Measurements from ENCODE around the gene CDKAL1. TPM values are rescaled to one million over a fixed set of nuclear protein-coding genes. Genes with fewer than 3 reads are reported as not detected.
"Not testable (repeated sequence)": the region's sequence is repeated elsewhere in the genome, so short reads cannot be mapped to it uniquely, and the experiment has no call there.

CDKAL1 gene
- polyA plus RNA-seq, 1 donor from 2014 or later, result 29.2 TPM

DNA sequence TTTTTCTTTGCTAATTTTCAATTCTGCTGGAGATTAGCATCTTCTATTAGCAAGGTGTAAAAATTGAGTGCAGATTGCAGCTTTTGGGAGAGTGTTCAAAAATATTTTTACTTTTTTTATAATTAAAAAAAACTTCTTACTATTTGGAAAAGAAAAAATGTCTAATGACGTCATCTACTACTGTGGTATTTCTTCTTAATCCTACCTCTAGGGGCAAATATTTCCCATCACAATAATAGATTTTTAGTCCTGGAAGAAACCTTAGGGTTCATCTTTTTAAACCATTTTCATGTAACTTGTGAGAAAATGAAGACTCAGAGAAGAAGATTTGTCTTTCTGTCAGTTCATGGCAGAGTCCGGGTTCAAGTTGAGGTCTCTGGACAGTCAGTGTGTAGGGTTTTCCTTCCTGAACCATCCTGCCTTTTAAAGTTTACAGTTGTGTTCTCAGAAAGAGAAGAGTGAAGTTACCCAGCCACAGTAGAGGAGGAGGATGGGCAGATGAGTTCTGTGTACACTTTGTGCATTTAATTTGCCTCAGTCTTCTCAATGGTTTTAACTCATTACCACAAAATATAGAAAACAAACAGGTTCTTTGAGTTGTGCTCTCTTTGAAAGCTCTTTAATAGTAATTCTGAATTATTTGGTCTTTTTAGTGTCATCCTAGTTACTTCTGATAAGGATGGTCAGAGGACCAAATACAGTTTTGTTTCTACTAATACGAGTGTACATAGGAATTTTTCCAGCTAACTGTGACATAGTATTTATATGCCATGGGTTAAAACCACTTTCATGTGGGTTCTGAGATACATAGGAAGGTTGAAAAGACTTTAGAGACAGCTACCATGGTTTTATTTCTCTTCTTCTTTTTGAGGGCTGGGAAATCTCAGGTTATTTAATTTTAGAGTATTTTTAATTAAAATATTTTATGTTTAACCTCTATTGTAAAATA is 184.7 kb downstream of the CDKAL1 start:
- no peak overlapping the region for H3K27ac Mint-ChIP-seq
- no peaks in the 10 kb centered on the region for H3K27me3 Mint-ChIP-seq
- peaks cover 15% of the 10 kb centered on the region for H3K36me3 Mint-ChIP-seq
- no peak overlapping the region for H3K4me3 Mint-ChIP-seq
- H3K4me1 Mint-ChIP-seq, result peaks cover 11 to 16% (median 12%) of the 10 kb centered on the region in 3 donors
- H3K9me3 Mint-ChIP-seq, result peaks cover 0 to 1% (median 0%) of the 10 kb centered on the region in 3 donors

DNA sequence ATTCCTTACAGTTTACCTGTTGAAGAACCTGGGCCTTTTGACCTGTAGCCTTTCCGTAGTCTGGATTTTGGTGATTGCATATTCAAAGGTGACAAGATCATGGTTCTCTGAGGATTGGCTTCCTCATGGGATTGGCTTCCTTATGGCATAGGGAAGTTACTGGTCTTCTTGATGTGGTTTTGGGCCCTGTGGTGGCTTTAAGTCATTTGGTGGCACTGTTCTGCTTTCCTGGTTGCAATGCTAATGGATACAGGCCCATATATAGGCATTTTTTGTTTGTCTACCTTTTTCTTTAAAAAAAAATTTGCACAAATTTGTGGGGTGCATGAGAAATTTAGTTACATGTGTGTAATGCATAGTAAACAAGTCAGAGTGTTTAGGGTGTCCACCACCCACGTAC is 185.7 kb downstream of the CDKAL1 start:
- peaks cover 0 to 1% (median 0%) of the 10 kb centered on the region in 3 donors for H3K9me3 Mint-ChIP-seq
- H3K4me3 Mint-ChIP-seq, result no peak overlapping the region
- peaks cover 11 to 16% (median 14%) of the 10 kb centered on the region in 3 donors for H3K4me1 Mint-ChIP-seq
- H3K27me3 Mint-ChIP-seq, result no peaks in the 10 kb centered on the region
- peaks cover 15% of the 10 kb centered on the region for H3K36me3 Mint-ChIP-seq
- H3K27ac Mint-ChIP-seq, result no peak overlapping the region

DNA sequence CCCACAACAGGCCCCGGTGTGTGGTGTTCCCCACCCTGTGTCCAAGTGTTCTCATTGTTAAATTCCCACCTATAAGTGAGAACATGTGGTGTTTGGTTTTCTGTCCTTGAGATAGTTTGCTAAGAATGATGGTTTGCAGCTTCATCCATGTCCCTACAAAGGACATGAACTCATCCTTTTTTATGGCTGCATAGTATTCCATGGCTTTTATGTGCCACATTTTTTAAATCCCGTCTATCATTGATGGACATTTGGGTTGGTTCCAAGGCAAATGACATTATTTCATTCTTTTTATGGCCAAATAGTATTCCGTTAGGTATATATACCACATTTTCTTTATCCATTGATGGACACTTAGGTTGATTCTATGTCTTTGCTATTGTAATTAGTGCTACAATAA is 186.9 kb downstream of the CDKAL1 start:
- Mint-ChIP-seq H3K4me1 (peaks cover 11 to 21% (median 19%) of the 10 kb centered on the region in 3 donors), H3K36me3 (peaks cover 15% of the 10 kb centered on the region)
- H3K27ac Mint-ChIP-seq, H3K9me3 Mint-ChIP-seq, H3K27me3 Mint-ChIP-seq, H3K4me3 Mint-ChIP-seq: not testable (repeated sequence)

DNA sequence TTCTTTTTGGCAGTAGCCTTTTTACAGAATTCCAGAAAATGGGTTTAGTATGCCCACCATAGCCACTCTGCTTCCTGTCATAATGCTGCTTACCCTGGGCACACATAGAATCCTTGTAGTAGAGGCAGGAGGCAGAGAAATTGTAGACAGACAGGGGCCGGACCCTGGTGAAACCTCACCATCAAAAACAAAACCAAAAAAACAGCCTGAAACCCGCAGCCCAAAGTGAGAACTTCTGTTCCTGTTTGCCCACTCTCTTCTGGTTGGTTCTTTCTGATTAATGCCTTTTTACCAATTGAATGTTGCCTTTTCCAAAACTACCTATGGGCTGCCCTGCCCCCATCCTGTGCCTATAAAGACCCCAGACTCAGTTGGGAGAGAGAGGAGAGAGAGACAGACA is 188.2 kb downstream of the CDKAL1 start:
- peaks cover 18 to 24% (median 21%) of the 10 kb centered on the region in 3 donors for H3K4me1 Mint-ChIP-seq
- H3K27ac Mint-ChIP-seq, result no peak overlapping the region
- no peaks in the 10 kb centered on the region for H3K27me3 Mint-ChIP-seq
- peaks cover 0 to 1% (median 0%) of the 10 kb centered on the region in 3 donors for H3K9me3 Mint-ChIP-seq
- no peak overlapping the region for H3K4me3 Mint-ChIP-seq
- peaks cover 21% of the 10 kb centered on the region for H3K36me3 Mint-ChIP-seq

DNA sequence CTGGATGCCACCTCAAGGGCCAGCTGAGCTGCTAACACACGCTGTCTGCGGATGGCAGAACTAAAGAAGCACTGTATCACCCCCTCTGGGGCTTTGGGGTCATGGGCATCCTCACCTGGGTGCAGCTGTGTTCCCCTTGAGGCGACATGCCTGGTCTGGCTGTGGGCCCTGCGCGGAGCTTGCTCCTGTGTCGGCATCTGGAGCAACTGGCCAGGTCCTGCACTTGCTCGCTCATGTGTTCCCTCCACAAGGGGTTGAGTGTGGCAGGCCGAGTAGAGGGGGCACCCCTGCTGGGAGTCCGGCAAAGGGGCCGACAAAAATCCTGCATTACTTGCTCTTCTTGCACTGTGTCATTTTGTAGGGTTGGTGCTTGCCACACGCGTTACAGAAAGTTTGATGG is 189.0 kb downstream of the CDKAL1 start:
- no peak overlapping the region for H3K4me3 Mint-ChIP-seq
- H3K27me3 Mint-ChIP-seq, result no peaks in the 10 kb centered on the region
- peaks cover 0 to 1% (median 0%) of the 10 kb centered on the region in 3 donors for H3K9me3 Mint-ChIP-seq
- peak overlapping the region in 1 of 3 donors; percentile 39 for H3K27ac Mint-ChIP-seq
- H3K4me1 Mint-ChIP-seq, result peaks cover 14 to 25% (median 17%) of the 10 kb centered on the region in 3 donors
- peaks cover 21% of the 10 kb centered on the region for H3K36me3 Mint-ChIP-seq

DNA sequence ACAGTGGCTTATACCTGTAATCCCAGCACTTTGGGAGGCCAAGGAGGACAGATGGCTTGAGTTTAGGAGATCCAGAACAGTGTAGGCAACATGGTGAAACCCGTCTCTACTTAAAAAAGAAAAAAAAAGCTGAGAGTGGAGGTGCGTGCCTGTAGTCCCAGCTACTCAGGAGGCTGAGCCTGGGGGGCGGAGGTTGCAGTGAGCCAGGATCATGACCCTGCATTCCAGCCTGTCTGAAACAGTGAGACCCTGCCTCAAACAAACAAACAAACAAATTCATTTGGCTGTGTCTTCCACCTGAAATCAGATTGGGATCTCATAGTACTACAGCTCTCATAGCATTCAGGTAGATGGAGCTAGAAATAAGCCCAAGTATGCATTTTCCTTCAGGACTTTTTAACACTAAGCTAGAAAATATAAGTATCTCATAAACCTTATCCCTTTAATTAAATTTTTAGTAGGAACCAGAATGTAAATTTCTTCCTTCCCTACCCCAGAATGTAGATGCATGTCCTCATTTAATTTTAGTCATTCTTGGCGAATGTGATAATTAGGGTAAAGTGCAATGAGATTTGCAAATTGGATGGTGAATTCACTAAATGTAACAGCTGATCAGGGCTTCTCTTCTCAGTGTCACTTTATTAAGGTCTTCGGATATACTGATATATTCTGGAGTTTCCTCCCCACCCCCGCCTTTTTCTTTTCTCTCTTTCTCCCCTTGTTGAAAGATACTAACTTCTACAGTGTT is 190.4 kb downstream of the CDKAL1 start:
- H3K4me1 Mint-ChIP-seq, result peaks cover 12 to 24% (median 15%) of the 10 kb centered on the region in 3 donors
- no peak overlapping the region for H3K27ac Mint-ChIP-seq
- H3K36me3 Mint-ChIP-seq, result peaks cover 21% of the 10 kb centered on the region
- H3K9me3 Mint-ChIP-seq, result peaks cover 0 to 1% (median 0%) of the 10 kb centered on the region in 3 donors
- H3K4me3 Mint-ChIP-seq, result no peak overlapping the region
- H3K27me3 Mint-ChIP-seq, result no peaks in the 10 kb centered on the region

DNA sequence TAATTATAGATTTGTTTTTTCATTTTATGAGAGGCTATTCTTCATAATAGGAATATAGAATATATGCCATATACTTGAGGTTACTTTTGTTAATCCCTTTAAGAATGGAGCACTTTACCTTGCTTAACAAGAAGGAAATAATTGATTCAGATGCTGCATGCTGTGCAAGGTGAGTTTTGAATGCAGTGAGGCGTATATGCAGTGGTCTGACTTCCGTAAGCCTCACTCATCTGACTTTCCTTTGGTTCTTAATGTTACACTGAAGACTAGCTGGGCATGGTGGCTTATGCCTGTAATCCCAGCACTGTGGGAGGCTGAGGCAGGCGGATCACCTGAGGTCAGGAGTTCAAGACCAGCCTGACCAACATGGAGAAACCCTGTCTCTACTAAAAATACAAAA is 191.0 kb downstream of the CDKAL1 start:
- H3K36me3 Mint-ChIP-seq, result peaks cover 21% of the 10 kb centered on the region
- not testable (repeated sequence) for H3K27me3 Mint-ChIP-seq, H3K27ac Mint-ChIP-seq

DNA sequence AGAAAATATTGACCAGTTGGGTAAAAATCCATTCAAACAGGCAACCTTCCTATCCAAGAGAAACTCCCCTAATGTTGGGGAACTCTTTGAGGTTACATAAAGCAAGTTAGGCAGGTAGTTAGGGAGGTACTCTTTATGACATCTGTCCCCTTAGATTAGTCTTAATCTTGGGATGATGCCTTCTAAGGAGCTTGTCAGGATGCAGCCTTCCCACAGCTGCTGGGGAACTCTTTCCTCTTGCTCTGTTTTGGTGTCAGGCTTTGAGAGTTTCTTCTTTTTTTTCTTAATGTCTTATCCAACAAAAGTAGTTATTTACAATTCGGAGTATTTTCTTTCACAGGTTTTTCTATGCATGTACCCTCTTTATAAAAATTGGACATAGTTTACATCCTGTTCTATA is 194.8 kb downstream of the CDKAL1 start:
- Mint-ChIP-seq H3K4me1 (peaks cover 7 to 13% (median 8%) of the 10 kb centered on the region in 3 donors), H3K27ac (no peak overlapping the region), H3K9me3 (peaks cover 0 to 2% (median 0%) of the 10 kb centered on the region in 3 donors), H3K4me3 (no peak overlapping the region), H3K36me3 (peaks cover 11% of the 10 kb centered on the region), H3K27me3 (no peaks in the 10 kb centered on the region)

More for the DNA sequence above, 191.0 kb downstream of the CDKAL1 start:
- H3K9me3 Mint-ChIP-seq, H3K4me3 Mint-ChIP-seq: not testable (repeated sequence)
- peaks cover 11 to 18% (median 14%) of the 10 kb centered on the region in 3 donors for H3K4me1 Mint-ChIP-seq

DNA sequence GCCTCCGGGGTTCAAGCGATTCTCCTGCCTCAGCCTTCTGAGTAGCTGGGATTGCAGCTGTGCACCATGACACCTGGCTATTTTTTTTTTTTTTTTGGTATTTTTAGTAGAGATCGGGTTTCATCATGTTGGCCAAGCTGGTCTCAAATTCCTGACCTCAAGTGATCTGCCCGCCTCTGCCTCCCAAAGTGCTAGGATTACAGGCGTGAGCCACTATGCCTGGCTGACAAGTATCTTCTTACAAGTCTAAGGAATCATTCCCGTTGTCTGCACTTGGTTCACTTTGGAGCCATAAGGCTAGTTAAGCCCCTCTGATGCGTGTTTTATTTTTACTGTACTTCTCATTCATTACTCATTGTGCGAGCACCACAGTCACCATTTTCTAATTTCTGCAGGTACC is 198.1 kb downstream of the CDKAL1 start:
- H3K27ac Mint-ChIP-seq, H3K27me3 Mint-ChIP-seq, H3K4me1 Mint-ChIP-seq, H3K9me3 Mint-ChIP-seq, H3K4me3 Mint-ChIP-seq, H3K36me3 Mint-ChIP-seq: not testable (repeated sequence)

DNA sequence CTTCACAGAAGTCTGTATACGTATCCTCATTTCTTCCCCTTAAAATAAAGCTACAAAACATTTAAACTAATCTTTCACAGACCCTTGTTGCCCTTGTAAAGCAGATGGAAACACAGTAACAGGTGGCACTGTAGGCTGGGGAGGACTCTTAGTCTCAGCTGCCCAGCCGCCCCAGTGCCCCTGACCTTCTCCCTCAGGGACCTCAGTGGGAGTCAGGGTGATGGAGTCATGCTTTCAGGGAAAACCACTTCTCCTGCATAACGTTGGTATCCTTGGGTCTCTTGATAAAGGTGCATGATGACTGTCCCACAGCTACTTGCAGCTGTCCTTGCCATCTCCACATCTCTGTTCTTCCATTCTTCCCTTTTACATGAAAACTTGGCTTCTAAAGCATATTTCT is 198.6 kb downstream of the CDKAL1 start:
- Mint-ChIP-seq H3K27ac (no peak overlapping the region), H3K27me3 (no peaks in the 10 kb centered on the region), H3K4me1 (peaks cover 0 to 7% (median 0%) of the 10 kb centered on the region in 3 donors), H3K9me3 (peaks cover 0 to 2% (median 0%) of the 10 kb centered on the region in 3 donors), H3K36me3 (peaks cover 9% of the 10 kb centered on the region), H3K4me3 (no peak overlapping the region)

DNA sequence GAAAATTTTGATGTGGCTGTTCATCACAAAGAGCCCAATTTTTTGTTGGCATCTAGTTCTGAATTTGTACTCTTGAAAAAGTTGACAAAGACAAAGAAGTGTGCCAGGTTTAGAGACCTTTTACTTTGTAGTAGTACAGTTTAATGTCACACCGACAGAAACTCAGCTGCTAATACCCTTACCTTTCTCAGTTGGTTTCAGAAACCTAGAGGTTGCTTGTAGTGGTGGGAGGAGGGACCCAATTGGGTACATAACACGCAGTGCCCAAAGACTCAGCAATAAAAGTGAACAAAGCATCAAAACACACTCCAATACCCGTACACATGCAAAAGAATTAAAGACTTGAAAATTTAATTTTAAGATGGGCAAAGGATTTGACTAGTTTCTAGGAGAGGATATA is 203.7 kb downstream of the CDKAL1 start:
- H3K27me3 Mint-ChIP-seq, result no peaks in the 10 kb centered on the region
- no peak overlapping the region for H3K4me3 Mint-ChIP-seq
- peaks cover 0 to 3% (median 0%) of the 10 kb centered on the region in 3 donors for H3K4me1 Mint-ChIP-seq
- H3K27ac Mint-ChIP-seq, result no peak overlapping the region
- H3K9me3 Mint-ChIP-seq, result peaks cover 0 to 5% (median 2%) of the 10 kb centered on the region in 3 donors
- peaks cover 32% of the 10 kb centered on the region for H3K36me3 Mint-ChIP-seq

DNA sequence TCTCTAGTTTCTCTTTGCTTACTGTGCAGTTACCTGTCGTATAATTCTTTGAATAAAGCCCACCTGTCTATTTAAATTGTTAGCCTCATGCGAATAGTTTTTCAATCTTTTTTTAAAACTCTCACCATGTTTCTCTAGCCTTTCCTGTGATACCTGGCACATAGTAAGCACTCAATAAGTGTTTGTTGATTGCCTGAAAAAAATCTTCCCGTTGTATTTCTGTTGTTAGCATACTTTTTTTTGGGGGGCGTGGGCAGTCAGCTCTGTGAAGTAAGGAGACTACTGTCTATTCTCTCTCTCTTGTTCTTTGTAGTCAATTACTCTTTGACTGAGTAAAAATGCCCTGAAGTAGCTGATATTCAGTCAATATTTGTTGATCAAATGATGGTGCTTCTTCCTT is 205.8 kb downstream of the CDKAL1 start:
- peaks cover 0 to 5% (median 2%) of the 10 kb centered on the region in 3 donors for H3K9me3 Mint-ChIP-seq
- no peak overlapping the region for H3K4me3 Mint-ChIP-seq
- H3K27ac Mint-ChIP-seq, result peak overlapping the region in 1 of 3 donors; percentile 4
- no peaks in the 10 kb centered on the region for H3K27me3 Mint-ChIP-seq
- peaks cover 32% of the 10 kb centered on the region for H3K36me3 Mint-ChIP-seq
- H3K4me1 Mint-ChIP-seq, result peaks cover 0 to 5% (median 3%) of the 10 kb centered on the region in 3 donors

DNA sequence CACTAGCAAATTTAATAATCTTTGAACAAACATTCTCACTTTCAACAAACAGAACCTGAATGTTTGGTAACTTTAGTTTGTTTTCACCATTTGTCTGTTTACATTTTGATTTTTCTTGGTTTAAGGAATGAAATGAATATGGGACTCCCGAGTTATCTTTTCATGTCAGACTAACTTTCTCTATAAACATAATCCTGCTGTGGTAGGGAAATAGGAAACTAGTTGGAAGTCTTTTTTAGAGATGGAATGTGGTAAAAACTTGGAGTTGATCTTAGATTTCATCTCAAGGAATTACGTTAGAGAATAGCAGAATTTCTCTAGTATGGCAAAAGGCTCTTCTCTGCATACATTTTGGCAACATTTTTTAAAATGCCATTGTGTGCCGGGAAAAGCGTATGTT is 206.5 kb downstream of the CDKAL1 start:
- H3K4me1 Mint-ChIP-seq, result peaks cover 0 to 7% (median 5%) of the 10 kb centered on the region in 3 donors
- peaks cover 0 to 5% (median 2%) of the 10 kb centered on the region in 3 donors for H3K9me3 Mint-ChIP-seq
- H3K27me3 Mint-ChIP-seq, result no peaks in the 10 kb centered on the region
- H3K27ac Mint-ChIP-seq, result no peak overlapping the region
- peaks cover 32% of the 10 kb centered on the region for H3K36me3 Mint-ChIP-seq
- no peak overlapping the region for H3K4me3 Mint-ChIP-seq

DNA sequence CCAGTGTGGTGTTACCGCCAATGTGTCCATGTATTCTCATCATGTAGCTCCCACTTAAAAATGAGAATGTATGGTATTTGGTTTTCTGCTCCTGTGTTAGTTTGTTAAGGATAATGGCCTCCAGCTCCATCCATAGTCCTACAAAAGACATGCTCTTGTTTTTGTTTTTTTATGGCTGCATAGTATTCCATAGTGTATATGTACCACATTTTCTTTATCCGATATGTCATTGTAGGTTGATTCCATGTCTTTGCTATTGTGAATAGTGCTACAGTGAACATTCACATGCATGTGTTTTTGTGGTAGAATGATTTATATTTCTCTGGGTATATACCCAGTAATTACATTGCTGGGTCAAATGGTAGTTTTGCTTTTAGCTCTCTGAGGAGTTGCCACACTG is 207.2 kb downstream of the CDKAL1 start:
- peaks cover 0 to 7% (median 5%) of the 10 kb centered on the region in 3 donors for H3K4me1 Mint-ChIP-seq
- peaks cover 0 to 5% (median 2%) of the 10 kb centered on the region in 3 donors for H3K9me3 Mint-ChIP-seq
- no peak overlapping the region for H3K4me3 Mint-ChIP-seq
- peaks cover 32% of the 10 kb centered on the region for H3K36me3 Mint-ChIP-seq
- H3K27ac Mint-ChIP-seq, result no peak overlapping the region
- no peaks in the 10 kb centered on the region for H3K27me3 Mint-ChIP-seq
